T-helper 22 cell (primary cell): ENCODE results near the gene ACTL8.

Experiments
- DNase-seq: peaks from one replicate; pipeline ENCODE4 v3.0.0-alpha.2; 2020; ENCODE audit warnings: low read depth

Gene ACTL8

GRCh38 chr1:17805869-17806684, 50.9 kb downstream of the ACTL8 start:
- DNase-seq, result no peak

- DNase-seq, result no peak
Observed at GRCh38 chr1:17808816-17809215, 53.7 kb downstream of the ACTL8 start.

- DNase-seq, result no peak
Observed at GRCh38 chr1:17810668-17811067, 55.5 kb downstream of the ACTL8 start.

- no peak for DNase-seq
Observed at GRCh38 chr1:17816511-17816910, 61.4 kb downstream of the ACTL8 start.

- no peak for DNase-seq
Observed at GRCh38 chr1:17819129-17819802, 64.1 kb downstream of the ACTL8 start.

- no peak for DNase-seq
Observed at GRCh38 chr1:17820198-17820597, 65.1 kb downstream of the ACTL8 start.

GRCh38 chr1:17822741-17823426, 67.8 kb downstream of the ACTL8 start:
- DNase-seq, result no peak

- no peak for DNase-seq
Observed at GRCh38 chr1:17825273-17826164, 70.4 kb downstream of the ACTL8 start.

GRCh38 chr1:17826165-17826488, 71.0 kb downstream of the ACTL8 start:
- DNase-seq, result no peak

GRCh38 chr1:17828991-17829390, 73.9 kb downstream of the ACTL8 start:
- DNase-seq, result no peak

- no peak for DNase-seq
Observed at GRCh38 chr1:17829579-17829978, 74.4 kb downstream of the ACTL8 start.

- DNase-seq, result no peak
Observed at GRCh38 chr1:17831597-17831996, 76.5 kb downstream of the ACTL8 start.

- no peak for DNase-seq
Observed at GRCh38 chr1:17833661-17834501, 78.7 kb downstream of the ACTL8 start.

GRCh38 chr1:17834561-17835100, 79.5 kb downstream of the ACTL8 start:
- DNase-seq, result no peak

- no peak for DNase-seq
Observed at GRCh38 chr1:17837233-17838030, 82.3 kb downstream of the ACTL8 start.

- no peak for DNase-seq
Observed at GRCh38 chr1:17839641-17840196, 84.6 kb downstream of the ACTL8 start.

GRCh38 chr1:17841944-17842343, 86.8 kb downstream of the ACTL8 start:
- no peak for DNase-seq

- DNase-seq, result no peak
Observed at GRCh38 chr1:17842686-17843085, 87.6 kb downstream of the ACTL8 start.

- DNase-seq, result no peak
Observed at GRCh38 chr1:17844185-17844826, 89.2 kb downstream of the ACTL8 start.
